ENCODE measurements around the gene MYD88.

MYD88 gene

GRCh38 chr3:38165722-38166387 lies 27.4 kb downstream of the MYD88 start:
- peak; percentile 66 for DNase-seq (ENCODE audit: low spot score)

- no peak for DNase-seq (ENCODE audit: low spot score)
Measured at GRCh38 chr3:38167591-38167990, 29.1 kb downstream of the MYD88 start.

GRCh38 chr3:38168151-38169026 lies 29.9 kb downstream of the MYD88 start:
- peak; percentile 34 for DNase-seq (ENCODE audit: low spot score)

GRCh38 chr3:38169027-38169317 lies 30.5 kb downstream of the MYD88 start:
- DNase-seq (ENCODE audit: low spot score) = peak; percentile 46

- no peak for DNase-seq (ENCODE audit: low spot score)
Measured at GRCh38 chr3:38170722-38171121, 32.3 kb downstream of the MYD88 start.

GRCh38 chr3:38171622-38172021 lies 33.2 kb downstream of the MYD88 start:
- DNase-seq (ENCODE audit: low spot score) = no peak

GRCh38 chr3:38173834-38174418 lies 35.5 kb downstream of the MYD88 start:
- no peak for DNase-seq (ENCODE audit: low spot score)

GRCh38 chr3:38177181-38177580 lies 38.7 kb downstream of the MYD88 start:
- DNase-seq (ENCODE audit: low spot score) = no peak

GRCh38 chr3:38186781-38187180 lies 48.3 kb downstream of the MYD88 start:
- no peak for DNase-seq (ENCODE audit: low spot score)

GRCh38 chr3:38190481-38190881 lies 52.0 kb downstream of the MYD88 start:
- no peak for DNase-seq (ENCODE audit: low spot score)

Data from RKO (cell line).